ENCODE measurements around the gene AHDC1. TPM values are rescaled to one million over a fixed set of nuclear protein-coding genes. Genes with fewer than 3 reads are reported as not detected.

The AHDC1 gene
- total RNA-seq, 1 donor from 2014 or later = 18.0 TPM

DNA sequence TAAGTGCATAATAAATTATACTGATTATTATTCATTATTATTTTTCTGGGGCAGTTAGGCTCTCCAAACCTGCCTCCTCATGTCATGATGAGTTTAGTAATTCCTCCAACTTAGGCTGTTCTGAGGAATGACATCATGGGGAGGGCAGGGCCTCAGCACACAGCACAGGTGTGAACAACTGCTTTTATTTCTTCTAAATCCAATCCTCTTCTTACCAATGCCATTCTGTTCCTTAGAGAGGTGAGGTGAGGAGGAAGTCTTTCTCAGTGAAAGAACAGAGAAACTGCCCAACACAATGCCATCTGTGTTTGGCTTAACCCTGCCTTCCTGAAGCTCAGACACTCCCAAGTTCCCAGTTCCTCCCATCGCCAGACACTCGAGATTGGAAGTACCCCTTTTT is 68.6 kb downstream of the AHDC1 start:
- Histone ChIP-seq H3K27me3 (ENCODE audit: control insufficient read depth, insufficient read depth, low read length) (no peaks in the 10 kb centered on the region), H3K4me3 (ENCODE audit: low read depth, low read length) (no peak overlapping the region), H3K36me3 (ENCODE audit: control insufficient read depth, insufficient read depth, low read length) (no peaks in the 10 kb centered on the region)
- no peak for DNase-seq (ENCODE audit: low read depth)
- TF ChIP-seq, protein P1, sequence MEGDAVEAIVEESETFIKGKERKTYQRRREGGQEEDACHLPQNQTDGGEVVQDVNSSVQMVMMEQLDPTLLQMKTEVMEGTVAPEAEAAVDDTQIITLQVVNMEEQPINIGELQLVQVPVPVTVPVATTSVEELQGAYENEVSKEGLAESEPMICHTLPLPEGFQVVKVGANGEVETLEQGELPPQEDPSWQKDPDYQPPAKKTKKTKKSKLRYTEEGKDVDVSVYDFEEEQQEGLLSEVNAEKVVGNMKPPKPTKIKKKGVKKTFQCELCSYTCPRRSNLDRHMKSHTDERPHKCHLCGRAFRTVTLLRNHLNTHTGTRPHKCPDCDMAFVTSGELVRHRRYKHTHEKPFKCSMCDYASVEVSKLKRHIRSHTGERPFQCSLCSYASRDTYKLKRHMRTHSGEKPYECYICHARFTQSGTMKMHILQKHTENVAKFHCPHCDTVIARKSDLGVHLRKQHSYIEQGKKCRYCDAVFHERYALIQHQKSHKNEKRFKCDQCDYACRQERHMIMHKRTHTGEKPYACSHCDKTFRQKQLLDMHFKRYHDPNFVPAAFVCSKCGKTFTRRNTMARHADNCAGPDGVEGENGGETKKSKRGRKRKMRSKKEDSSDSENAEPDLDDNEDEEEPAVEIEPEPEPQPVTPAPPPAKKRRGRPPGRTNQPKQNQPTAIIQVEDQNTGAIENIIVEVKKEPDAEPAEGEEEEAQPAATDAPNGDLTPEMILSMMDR (IDR thresholded peaks at IDR 0.05; ENCODE audit: insufficient read depth, low read length, poor library complexity, severe bottlenecking) = no peak

DNA sequence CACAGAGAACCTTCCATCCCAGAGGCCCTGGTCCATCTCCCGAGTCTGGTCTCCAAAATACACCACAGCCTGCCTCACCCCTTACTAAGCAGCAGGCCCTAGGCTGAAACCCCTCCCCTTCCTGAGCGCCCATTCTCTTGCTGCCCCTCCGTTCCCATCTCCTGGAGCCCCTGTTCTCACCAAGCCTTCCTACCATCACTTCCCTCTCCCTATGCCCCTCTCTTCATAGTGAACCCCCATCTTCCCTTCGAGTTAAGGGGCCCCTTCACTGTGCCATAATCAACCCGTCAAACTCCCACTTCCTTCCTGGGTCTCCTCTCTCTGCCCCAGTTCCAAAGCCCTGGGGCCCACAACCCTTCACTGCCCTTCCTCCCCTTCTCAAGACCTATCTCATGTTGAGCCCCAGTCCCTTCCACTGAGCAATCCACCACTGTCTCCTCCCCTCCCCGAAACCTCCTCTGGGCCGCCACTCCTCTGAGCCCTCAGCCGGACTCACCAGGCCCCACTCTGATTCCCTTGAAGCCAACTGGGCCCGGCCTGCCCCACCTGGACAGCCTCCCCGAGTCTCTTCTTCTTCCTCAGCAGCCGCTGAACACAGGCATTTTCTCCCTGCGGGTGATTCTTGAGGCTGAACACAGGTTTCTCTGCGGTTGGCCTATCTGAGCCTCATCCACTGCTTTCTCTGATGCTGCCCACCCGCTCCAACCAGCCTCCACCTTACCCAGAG is 71.8 kb downstream of the AHDC1 start:
- DNase-seq (ENCODE audit: low read depth) = no peak
- Histone ChIP-seq H3K36me3 (ENCODE audit: control insufficient read depth, insufficient read depth, low read length) (no peaks in the 10 kb centered on the region), H3K27me3 (ENCODE audit: control insufficient read depth, insufficient read depth, low read length) (no peaks in the 10 kb centered on the region), H3K4me3 (ENCODE audit: low read depth, low read length) (no peak overlapping the region)
- TF ChIP-seq, protein P1 (IDR thresholded peaks at IDR 0.05; ENCODE audit: insufficient read depth, low read length, poor library complexity, severe bottlenecking) = no peak

DNA sequence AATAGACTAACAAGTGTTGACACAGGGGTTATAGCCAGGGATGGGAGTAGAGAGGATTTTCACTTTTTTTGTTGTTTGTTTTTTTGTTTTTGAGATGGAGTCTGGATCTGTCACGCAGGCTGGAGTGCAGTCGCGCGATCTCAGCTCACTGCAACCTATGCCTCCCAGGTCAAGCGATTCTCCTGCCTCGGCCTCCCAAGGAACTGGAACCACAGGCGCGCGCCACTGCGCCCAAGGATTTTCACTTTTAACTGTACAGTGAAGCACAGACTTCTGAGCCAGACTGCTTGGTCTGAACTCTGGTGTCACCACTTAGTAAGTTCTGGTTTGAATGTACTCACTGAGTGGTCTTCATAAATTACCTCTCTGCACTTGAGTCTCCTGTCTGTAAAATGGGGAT is 73.8 kb downstream of the AHDC1 start:
- Histone ChIP-seq H3K36me3 (ENCODE audit: control insufficient read depth, insufficient read depth, low read length) (no peaks in the 10 kb centered on the region), H3K27me3 (ENCODE audit: control insufficient read depth, insufficient read depth, low read length) (no peaks in the 10 kb centered on the region), H3K4me3 (ENCODE audit: low read depth, low read length) (no peak overlapping the region)
- TF ChIP-seq, protein P1 (IDR thresholded peaks at IDR 0.05; ENCODE audit: insufficient read depth, low read length, poor library complexity, severe bottlenecking) = no peak
- no peak for DNase-seq (ENCODE audit: low read depth)

DNA sequence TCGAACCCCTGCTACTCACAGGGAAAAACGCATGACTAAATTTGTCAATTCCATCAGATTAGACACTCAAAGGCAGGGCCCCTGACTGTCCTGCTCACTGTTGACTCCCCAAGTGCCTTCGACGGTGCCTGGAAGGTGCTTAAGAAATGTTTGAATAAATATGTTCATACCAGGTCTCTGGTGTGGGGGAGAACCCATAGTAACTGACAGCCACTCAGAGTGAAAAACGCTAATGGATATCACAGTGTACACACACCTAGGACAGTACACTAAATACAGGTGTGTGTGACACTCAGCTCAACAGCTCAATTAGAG is 74.3 kb downstream of the AHDC1 start:
- H3K36me3 ChIP-seq (ENCODE audit: control insufficient read depth, insufficient read depth, low read length) = no peaks in the 10 kb centered on the region
- H3K4me3 ChIP-seq (ENCODE audit: low read depth, low read length) = no peak overlapping the region
- no peaks in the 10 kb centered on the region for H3K27me3 ChIP-seq (ENCODE audit: control insufficient read depth, insufficient read depth, low read length)
- TF ChIP-seq, protein P1 (IDR thresholded peaks at IDR 0.05; ENCODE audit: insufficient read depth, low read length, poor library complexity, severe bottlenecking) = no peak
- no peak for DNase-seq (ENCODE audit: low read depth)

DNA sequence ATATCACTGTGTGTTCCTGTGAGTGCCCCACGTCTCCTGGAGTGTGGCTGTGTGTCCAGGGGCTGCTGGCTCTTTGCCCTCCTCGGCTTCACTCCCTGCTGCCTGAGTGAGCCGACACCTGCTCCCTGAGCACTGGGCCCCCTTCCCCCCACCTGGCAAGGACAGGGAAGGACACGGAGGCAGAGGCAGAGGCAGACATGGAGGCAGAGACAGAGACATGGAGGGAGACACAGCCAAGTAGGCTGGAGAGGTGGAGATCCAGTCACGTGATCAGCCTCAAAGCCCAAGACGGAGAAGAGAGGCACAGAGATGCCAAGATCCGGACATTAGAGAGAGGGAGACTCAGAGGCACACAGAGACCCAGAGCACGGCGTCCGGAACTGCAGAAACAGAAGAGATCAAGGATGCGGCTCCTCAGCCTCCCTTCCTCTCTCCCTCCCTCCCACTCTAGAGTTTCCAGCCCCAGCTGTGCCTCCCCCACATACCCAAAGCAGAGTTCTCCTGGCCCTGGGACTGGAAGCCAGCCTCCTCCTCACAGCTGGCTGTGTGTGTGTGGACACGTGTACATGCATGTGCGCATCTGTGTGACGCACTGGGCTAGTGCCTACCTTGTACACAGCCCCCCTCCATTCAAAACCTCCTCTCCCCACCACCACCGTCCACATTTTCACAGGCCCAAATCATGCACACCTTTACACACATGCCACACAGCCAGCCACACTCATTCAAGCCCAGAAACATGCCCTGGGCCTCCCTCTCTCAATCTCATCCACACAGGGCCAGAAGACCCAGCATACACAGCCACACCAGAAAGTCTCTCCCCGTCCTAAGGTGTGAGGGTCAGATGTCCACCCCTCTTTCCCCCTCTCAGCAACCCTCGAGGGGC is 74.9 kb downstream of the AHDC1 start:
- DNase-seq (ENCODE audit: low read depth) = no peak

More for the DNA sequence above, 74.9 kb downstream of the AHDC1 start:
- no peak overlapping the region for H3K4me3 ChIP-seq (ENCODE audit: low read depth, low read length)
- H3K36me3 ChIP-seq (ENCODE audit: control insufficient read depth, insufficient read depth, low read length) = no peaks in the 10 kb centered on the region
- TF ChIP-seq, protein P1 (IDR thresholded peaks at IDR 0.05; ENCODE audit: insufficient read depth, low read length, poor library complexity, severe bottlenecking) = no peak
- H3K27me3 ChIP-seq (ENCODE audit: control insufficient read depth, insufficient read depth, low read length) = no peaks in the 10 kb centered on the region
